Peyer's patch (tissue), 4 donors: ENCODE measurements around the gene XYLB.
"Not testable (repeated sequence)": the region's sequence is repeated elsewhere in the genome, so short reads cannot be mapped to it uniquely, and the experiment has no call there.

Experiments used
- POLR2A ChIP-seq, 2 donors: fragments of 450-650 bp; IDR thresholded peaks; one replicate each; pipeline ENCODE4 v1.5.1; 2017; ENCODE audit warnings: antibody characterized with exemption in 2 of 2, mild to moderate bottlenecking in 2 of 2, moderate library complexity in 2 of 2
- TF ChIP-seq, protein P1 (sequence below), 6 experiments: fragments of 450-650 bp in 4 of 6; fragments of 200-600 bp in 2 of 6; sonication (generic) in 1 of 6; IDR thresholded peaks; one replicate each; pipeline ENCODE4 v1.5.1; 2017 to 2019; ENCODE audit warnings: antibody characterized with exemption in 6 of 6, mild to moderate bottlenecking in 3 of 6, moderate library complexity in 1 of 6

DNA sequence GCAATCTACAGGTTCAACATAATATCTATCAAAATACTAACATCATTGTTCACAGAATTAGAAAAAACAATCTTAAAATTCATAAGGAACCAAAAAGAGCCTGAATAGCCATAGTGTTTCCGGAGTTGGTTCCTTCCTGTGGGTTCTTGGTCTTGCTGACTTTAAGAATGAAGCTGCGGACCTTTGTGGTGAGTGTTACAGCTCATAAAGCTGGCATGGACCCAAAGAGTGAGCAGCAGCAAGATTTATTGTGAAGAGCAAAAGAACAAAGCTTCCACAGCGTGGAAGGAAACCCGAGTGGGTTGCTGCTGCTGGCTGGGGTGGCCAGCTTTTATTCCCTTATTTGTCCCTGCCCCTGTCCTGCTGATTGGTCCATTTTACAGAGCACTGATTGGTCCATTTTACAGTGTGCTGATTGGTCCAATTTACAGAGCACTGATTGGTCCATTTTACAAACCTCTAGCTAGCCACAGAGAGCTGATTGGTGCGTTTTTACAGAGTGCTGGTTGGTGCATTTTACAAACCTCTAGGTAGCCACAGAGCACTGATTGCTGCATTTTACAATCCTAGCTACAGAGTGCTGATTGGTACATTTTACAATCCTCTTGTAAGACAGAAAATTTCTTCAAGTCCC lies 92.0 kb downstream of the XYLB start:
- TF ChIP-seq, protein P1, sequence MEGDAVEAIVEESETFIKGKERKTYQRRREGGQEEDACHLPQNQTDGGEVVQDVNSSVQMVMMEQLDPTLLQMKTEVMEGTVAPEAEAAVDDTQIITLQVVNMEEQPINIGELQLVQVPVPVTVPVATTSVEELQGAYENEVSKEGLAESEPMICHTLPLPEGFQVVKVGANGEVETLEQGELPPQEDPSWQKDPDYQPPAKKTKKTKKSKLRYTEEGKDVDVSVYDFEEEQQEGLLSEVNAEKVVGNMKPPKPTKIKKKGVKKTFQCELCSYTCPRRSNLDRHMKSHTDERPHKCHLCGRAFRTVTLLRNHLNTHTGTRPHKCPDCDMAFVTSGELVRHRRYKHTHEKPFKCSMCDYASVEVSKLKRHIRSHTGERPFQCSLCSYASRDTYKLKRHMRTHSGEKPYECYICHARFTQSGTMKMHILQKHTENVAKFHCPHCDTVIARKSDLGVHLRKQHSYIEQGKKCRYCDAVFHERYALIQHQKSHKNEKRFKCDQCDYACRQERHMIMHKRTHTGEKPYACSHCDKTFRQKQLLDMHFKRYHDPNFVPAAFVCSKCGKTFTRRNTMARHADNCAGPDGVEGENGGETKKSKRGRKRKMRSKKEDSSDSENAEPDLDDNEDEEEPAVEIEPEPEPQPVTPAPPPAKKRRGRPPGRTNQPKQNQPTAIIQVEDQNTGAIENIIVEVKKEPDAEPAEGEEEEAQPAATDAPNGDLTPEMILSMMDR (IDR thresholded peaks at IDR 0.05): not testable (repeated sequence)
- not testable (repeated sequence) for TF ChIP-seq POLR2A (IDR thresholded peaks at IDR 0.05)
